Measurements from ENCODE around the gene ITSN2. TPM values are rescaled to one million over a fixed set of nuclear protein-coding genes. Genes with fewer than 3 reads are reported as not detected.
"Not testable (repeated sequence)": the region's sequence is repeated elsewhere in the genome, so short reads cannot be mapped to it uniquely, and the experiment has no call there.

The ITSN2 gene
- total RNA-seq (10 to 100 TPM; 80.5 to 85.6 TPM), polyA plus RNA-seq (ENCODE audit: insufficient read length in 6 of 6) (10 to 100 TPM; 28.7 to 39.9 (median 37.8) TPM)
- long read RNA-seq, donor 1, partial matches to known transcripts: 0 of 1 reads
- long read RNA-seq, donor 1, other reads (novel, unspliced or antisense): 0 of 1 reads
- long read RNA-seq, donor 2, partial matches to known transcripts: 7 of 8 reads
- long read RNA-seq, donor 2, other reads (novel, unspliced or antisense): 0 of 8 reads
- long read RNA-seq, donor 3, full-length matches to known transcripts: 1 of 1 reads
- long read RNA-seq, donor 3, partial matches to known transcripts: 0 of 1 reads
- long read RNA-seq, donor 3, other reads (novel, unspliced or antisense): 0 of 1 reads
- long read RNA-seq, donor 4, partial matches to known transcripts: 14 of 19 reads
- long read RNA-seq, donor 4, other reads (novel, unspliced or antisense): 5 of 19 reads
- long read RNA-seq, donor 5: 0 reads
- long read RNA-seq, donor 6, partial matches to known transcripts: 5 of 5 reads
- long read RNA-seq, donor 6, other reads (novel, unspliced or antisense): 0 of 5 reads
- long read RNA-seq, donor 7: 0 reads
- long read RNA-seq, donor 8: 0 reads
- long read RNA-seq, donor 9: 0 reads
- long read RNA-seq, donor 10, partial matches to known transcripts: 9 of 15 reads
- long read RNA-seq, donor 10, other reads (novel, unspliced or antisense): 6 of 15 reads
- long read RNA-seq, donor 11: 0 reads
- long read RNA-seq, donor 12, partial matches to known transcripts: 0 of 1 reads
- long read RNA-seq, donor 12, other reads (novel, unspliced or antisense): 0 of 1 reads

- peak within 1 kb of the TSS; percentile 83 to 92 for H3K4me3 ChIP-seq
- peaks cover 4 to 46% of the 10 kb centered on the region in 2 donors for H3K4me1 ChIP-seq
- no peaks in the 10 kb centered on the region for H3K27me3 ChIP-seq
- H3K9me3 ChIP-seq: no peaks in the 10 kb centered on the region
- H3K36me3 ChIP-seq: no peaks in the 10 kb centered on the region
- peak within 1 kb of the TSS; percentile 92 to 98 for H3K27ac ChIP-seq
- DNase-seq: peak; percentile 66 to 98 (median 80)
- no peak for TF ChIP-seq CTCF (IDR thresholded peaks at IDR 0.05)
- intact Hi-C loops (cut with DNase I): no loop called here
- peak; percentile 91 for ATAC-seq
Measured at GRCh38 chr2:24360050-24360962, at the start of gene ITSN2. Gene ITSN2, minus strand, starts transcription at chr2:24360536. Its CDS starts 32,454 bp downstream, at chr2:24328082.

- DNase-seq: no peak
- ATAC-seq: no peak
- no peak for TF ChIP-seq CTCF (IDR thresholded peaks at IDR 0.05)
- Histone ChIP-seq H3K9me3 (no peaks in the 10 kb centered on the region), H3K4me1 (no peaks in the 10 kb centered on the region), H3K4me3 (no peak overlapping the region), H3K27me3 (peaks cover 0 to 11% of the 10 kb centered on the region in 2 donors), H3K27ac (no peak overlapping the region), H3K36me3 (no peaks in the 10 kb centered on the region)
- intact Hi-C loops (cut with DNase I): no loop called here
Measured at GRCh38 chr2:24409171-24409570, 48.8 kb upstream of the ITSN2 start.

- ATAC-seq; H3K27ac ChIP-seq; H3K36me3 ChIP-seq; intact Hi-C loops (cut with DNase I); H3K4me1 ChIP-seq; H3K4me3 ChIP-seq; DNase-seq; H3K9me3 ChIP-seq: not testable (repeated sequence)
- H3K27me3 ChIP-seq: peaks cover 0 to 16% of the 10 kb centered on the region in 2 donors
Measured at GRCh38 chr2:24408704-24409103, 48.4 kb upstream of the ITSN2 start.

GRCh38 chr2:24404491-24404921, 44.2 kb upstream of the ITSN2 start:
- H3K27ac ChIP-seq: no peak overlapping the region
- ATAC-seq (no peak), DNase-seq (no peak)
- no peaks in the 10 kb centered on the region for H3K36me3 ChIP-seq
- H3K27me3 ChIP-seq: peaks cover 0 to 33% of the 10 kb centered on the region in 2 donors
- no peaks in the 10 kb centered on the region for H3K4me1 ChIP-seq
- intact Hi-C loops (cut with DNase I): no loop called here
- H3K9me3 ChIP-seq: peaks cover 0 to 3% of the 10 kb centered on the region in 2 donors
- TF ChIP-seq CTCF (IDR thresholded peaks at IDR 0.05): no peak
- H3K4me3 ChIP-seq: no peak overlapping the region

GRCh38 chr2:24403832-24404212, 43.5 kb upstream of the ITSN2 start:
- H3K27me3 ChIP-seq: peaks cover 0 to 30% of the 10 kb centered on the region in 2 donors
- no peaks in the 10 kb centered on the region for H3K36me3 ChIP-seq
- no peak overlapping the region for H3K27ac ChIP-seq
- intact Hi-C loops (cut with DNase I): no loop called here
- DNase-seq (no peak), ATAC-seq (no peak)
- H3K4me1 ChIP-seq: no peaks in the 10 kb centered on the region
- no peak for TF ChIP-seq CTCF (IDR thresholded peaks at IDR 0.05)
- H3K9me3 ChIP-seq: peaks cover 0 to 3% of the 10 kb centered on the region in 2 donors
- H3K4me3 ChIP-seq: no peak overlapping the region
